ENCODE results near the gene TIGD1.

TIGD1 gene

GRCh38 chr2:232541961-232542714, 8.2 kb downstream of the TIGD1 start:
- in situ Hi-C loops (cut with HindIII; ENCODE audit: low sequenced_read_pairs): no loop called here
- no peak overlapping the region for H3K4me3 ChIP-seq (ENCODE audit: low read depth, low read length)
- DNase-seq (ENCODE audit: low read depth, low spot score): no peak
- TF ChIP-seq CTCF (IDR thresholded peaks at IDR 0.05; ENCODE audit: low read depth, low read length): no peak

GRCh38 chr2:232541195-232541960, 9.0 kb downstream of the TIGD1 start:
- in situ Hi-C loops (cut with HindIII; ENCODE audit: low sequenced_read_pairs): no loop called here
- DNase-seq (ENCODE audit: low read depth, low spot score): no peak
- TF ChIP-seq CTCF (IDR thresholded peaks at IDR 0.05; ENCODE audit: low read depth, low read length): no peak
- H3K4me3 ChIP-seq (ENCODE audit: low read depth, low read length): no peak overlapping the region

GRCh38 chr2:232540441-232541041, 9.8 kb downstream of the TIGD1 start:
- no peak overlapping the region for H3K4me3 ChIP-seq (ENCODE audit: low read depth, low read length)
- TF ChIP-seq CTCF (IDR thresholded peaks at IDR 0.05; ENCODE audit: low read depth, low read length): no peak
- in situ Hi-C loops (cut with HindIII; ENCODE audit: low sequenced_read_pairs): no loop called here
- no peak for DNase-seq (ENCODE audit: low read depth, low spot score)

DNA sequence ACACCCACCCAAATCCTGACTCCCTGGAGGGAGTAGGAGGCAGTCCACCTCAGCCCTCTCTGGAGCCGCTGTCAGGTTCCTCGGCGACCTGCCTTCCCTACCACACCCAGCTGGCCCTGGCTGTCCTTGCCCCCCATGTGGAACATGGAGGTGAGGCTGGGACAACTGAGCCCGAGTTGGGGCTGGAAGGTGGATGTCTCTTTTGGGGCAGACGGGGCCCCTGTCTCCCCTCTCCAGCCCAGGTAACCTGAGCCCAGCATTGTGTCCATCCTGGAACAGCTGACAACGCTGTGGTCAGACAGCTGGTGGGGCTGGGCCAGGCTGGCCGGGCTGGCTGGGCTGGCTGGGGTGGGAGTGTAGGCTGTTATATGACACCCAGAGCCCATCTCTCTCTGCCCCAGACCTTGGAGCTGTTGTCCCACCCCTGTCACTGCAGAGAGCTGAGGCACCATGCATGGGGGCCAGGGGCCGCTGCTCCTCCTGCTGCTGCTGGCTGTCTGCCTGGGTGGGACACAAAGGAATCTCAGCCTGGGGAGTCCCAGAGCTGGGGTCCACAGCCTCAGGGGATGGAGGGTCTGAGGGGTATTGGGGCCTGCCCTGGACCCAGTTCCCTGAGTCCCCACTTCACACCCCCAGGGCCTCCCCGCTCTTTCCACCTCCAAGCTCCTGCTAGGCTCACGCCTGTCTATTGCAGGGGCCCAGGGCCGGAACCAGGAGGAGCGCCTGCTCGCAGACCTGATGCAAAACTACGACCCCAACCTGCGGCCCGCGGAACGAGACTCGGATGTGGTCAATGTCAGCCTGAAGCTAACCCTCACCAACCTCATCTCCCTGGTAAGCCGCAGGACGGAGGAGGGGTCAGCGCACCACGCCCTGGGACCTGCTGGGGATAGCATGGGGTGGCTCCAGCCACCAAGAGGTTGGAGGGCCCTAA, 10.8 kb downstream of the TIGD1 start, which contains the start of gene CHRNG:
CHRNG (plus strand) TSS at position 395 of the 934 bp plus-strand sequence; CDS start at position 451, 56 bp downstream.
- in situ Hi-C loops (cut with HindIII; ENCODE audit: low sequenced_read_pairs): no loop called here
- no peak for DNase-seq (ENCODE audit: low read depth, low spot score)
- no peak within 1 kb of the TSS for H3K4me3 ChIP-seq (ENCODE audit: low read depth, low read length)
- no peak for TF ChIP-seq CTCF (IDR thresholded peaks at IDR 0.05; ENCODE audit: low read depth, low read length)

DNA sequence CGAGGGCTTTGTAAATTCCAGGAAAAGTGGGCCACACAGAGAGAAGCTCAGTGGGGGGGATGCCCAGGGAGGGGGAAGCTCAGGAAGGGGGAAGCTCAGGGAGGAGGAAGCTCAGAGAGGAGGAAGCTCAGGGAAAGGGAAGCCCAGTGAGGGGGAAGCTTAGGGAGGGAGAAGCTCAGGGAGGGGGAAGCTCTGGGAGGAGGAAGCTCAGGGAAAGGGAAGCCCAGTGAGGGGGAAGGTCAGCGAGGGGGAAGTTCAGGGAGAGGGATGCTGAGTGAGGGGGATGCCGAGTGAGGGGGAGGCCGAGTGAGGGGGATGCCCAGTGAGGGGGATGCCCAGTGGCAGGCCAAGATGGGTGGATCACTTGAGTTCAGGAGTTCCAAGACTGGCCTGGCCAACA, 11.7 kb downstream of the TIGD1 start:
- no peak overlapping the region for H3K4me3 ChIP-seq (ENCODE audit: low read depth, low read length)
- DNase-seq (ENCODE audit: low read depth, low spot score): no peak
- in situ Hi-C loops (cut with HindIII; ENCODE audit: low sequenced_read_pairs): no loop called here
- no peak for TF ChIP-seq CTCF (IDR thresholded peaks at IDR 0.05; ENCODE audit: low read depth, low read length)

GRCh38 chr2:232537499-232537898, 12.9 kb downstream of the TIGD1 start:
- DNase-seq (ENCODE audit: low read depth, low spot score): no peak
- TF ChIP-seq CTCF (IDR thresholded peaks at IDR 0.05; ENCODE audit: low read depth, low read length): no peak
- H3K4me3 ChIP-seq (ENCODE audit: low read depth, low read length): no peak overlapping the region
- in situ Hi-C loops (cut with HindIII; ENCODE audit: low sequenced_read_pairs): no loop called here

Data from astrocyte of the spinal cord (primary cell).